Stimulated activated CD8-positive, alpha-beta memory T cell treated with anti-CD3 and anti-CD28 coated beads, Interleukin-4, amount 100 ng/mL, for 48 hours (primary cell): ENCODE measurements around the gene DENND11.

Source experiments
- DNase-seq: peaks from one replicate; pipeline ENCODE4 v3.0.0-alpha.2; 2020

DENND11 gene

GRCh38 chr7:141702047-141702567 lies at the start of gene DENND11:
Gene DENND11 (minus strand): TSS chr7:141702166. CDS start chr7:141702153, 13 bp downstream.
- peak; percentile 62 for DNase-seq

GRCh38 chr7:141748396-141748795 lies 46.4 kb upstream of the DENND11 start:
- DNase-seq: no peak

GRCh38 chr7:141744131-141744530 lies 42.2 kb upstream of the DENND11 start:
- no peak for DNase-seq

GRCh38 chr7:141742229-141742628 lies 40.3 kb upstream of the DENND11 start:
- DNase-seq: no peak

GRCh38 chr7:141739250-141739649 lies 37.3 kb upstream of the DENND11 start:
- DNase-seq: no peak

GRCh38 chr7:141738592-141739013 lies 36.6 kb upstream of the DENND11 start:
- DNase-seq: no peak

- DNase-seq: peak; percentile 91
These were observed 36.0 kb upstream of the DENND11 start, which contains the start of gene SSBP1 for GRCh38 chr7:141737836-141738591. Gene SSBP1 (plus strand): TSS chr7:141738358. CDS start chr7:141739167, 809 bp downstream.

- peak; percentile 33 for DNase-seq
These were observed 35.3 kb upstream of the DENND11 start for GRCh38 chr7:141737118-141737835.

GRCh38 chr7:141731476-141732149 lies 29.6 kb upstream of the DENND11 start:
- no peak for DNase-seq

- DNase-seq: no peak
These were observed 27.1 kb upstream of the DENND11 start for GRCh38 chr7:141729020-141729419.

- DNase-seq: no peak
These were observed 20.6 kb upstream of the DENND11 start for GRCh38 chr7:141722529-141722928.

- no peak for DNase-seq
These were observed 15.5 kb upstream of the DENND11 start for GRCh38 chr7:141717450-141717849.

- DNase-seq: no peak
These were observed 14.1 kb upstream of the DENND11 start for GRCh38 chr7:141715794-141716689.

- no peak for DNase-seq
These were observed 13.1 kb upstream of the DENND11 start for GRCh38 chr7:141715018-141715417.

- DNase-seq: no peak
These were observed 12.6 kb upstream of the DENND11 start for GRCh38 chr7:141714571-141714970.

GRCh38 chr7:141713890-141714289 lies 11.9 kb upstream of the DENND11 start:
- no peak for DNase-seq

GRCh38 chr7:141712603-141713255 lies 10.8 kb upstream of the DENND11 start:
- DNase-seq: no peak

GRCh38 chr7:141710301-141710700 lies 8.3 kb upstream of the DENND11 start:
- DNase-seq: no peak

- no peak for DNase-seq
These were observed 7.8 kb upstream of the DENND11 start for GRCh38 chr7:141709749-141710148.

GRCh38 chr7:141709318-141709717 lies 7.4 kb upstream of the DENND11 start:
- DNase-seq: no peak

GRCh38 chr7:141708351-141708750 lies 6.4 kb upstream of the DENND11 start, which contains the start of gene WEE2:
Gene WEE2 (plus strand): TSS chr7:141708353. CDS start chr7:141708759, 406 bp downstream.
- DNase-seq: no peak
